SH-SY5Y (cell line): ENCODE measurements around the gene PRRC2B.

Source experiments
- GATA2 ChIP-seq: IDR thresholded peaks from 2 replicates; pipeline ENCODE4 v1.6.1; 2011; ENCODE audit warnings: mild to moderate bottlenecking, low read depth, low read length
- GATA3 ChIP-seq: IDR thresholded peaks from 2 replicates; pipeline ENCODE4 v1.6.1; 2011; ENCODE audit warnings: low read depth, mild to moderate bottlenecking, low read length, moderate library complexity

DNA sequence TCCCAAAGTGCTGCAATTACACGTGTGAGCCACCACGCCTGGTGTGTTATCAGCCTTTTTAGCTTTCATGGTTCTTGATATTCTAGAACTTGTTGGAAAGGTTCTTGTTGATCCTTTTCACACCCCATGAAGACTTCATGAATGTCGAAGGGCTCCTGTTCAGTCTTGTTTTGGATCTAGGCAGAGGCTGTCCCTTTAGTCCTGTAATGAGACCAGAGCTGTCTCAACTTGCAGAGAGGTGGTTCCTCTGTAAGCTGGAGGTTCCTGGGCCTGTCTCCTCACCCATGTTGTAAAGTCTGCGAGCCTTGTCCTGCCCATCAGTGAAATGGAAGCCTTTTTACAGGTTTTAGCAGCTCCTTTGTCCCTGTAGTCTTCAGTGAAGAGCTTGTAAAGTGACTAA, 38.2 kb downstream of the PRRC2B start:
- TF ChIP-seq GATA2 (no peak), GATA3 (no peak)
